Pancreas (tissue), 10 donors: ENCODE data around the gene CERS3. TPM values are rescaled to one million over a fixed set of nuclear protein-coding genes. Genes with fewer than 3 reads are reported as not detected.

ENCODE experiments used
- ATAC-seq, 4 donors: fragments of 200-7000 bp; cut with Tn5 transposase; one replicate each; pipeline versions ENCODE4 v1.8.0 to v1.9.1; 2020; ENCODE audit warnings: mild to moderate bottlenecking in 4 of 4, moderate library complexity in 4 of 4
- DNase-seq, 6 donors: peaks; one replicate each; pipeline ENCODE4 v3.0.0-alpha.2; 2020
- FAIRE-seq: peaks from 2 replicates; lab custom pipeline; 2012; peaks lifted over from hg19 to GRCh38; lab: Jason Lieb, UNC
- H3K27ac ChIP-seq, 4 donors: fragments of 200-600 bp; sonication (generic); 1 replicate in 3 of 4; 2 replicates in 1 of 4; pipeline versions ENCODE4 v1.5.0 to v1.8.0; 2020
- H3K27me3 ChIP-seq, 4 donors: fragments of 200-600 bp; one replicate each; pipeline ENCODE4 v1.8.0; 2021
- H3K36me3 ChIP-seq, 3 donors: fragments of 200-600 bp; sonication (generic) in 1 of 3; one replicate each; pipeline versions ENCODE4 v1.5.0 to v1.8.0; 2020 to 2021
- H3K4me1 ChIP-seq, 3 donors: fragments of 200-600 bp; one replicate each; pipeline ENCODE4 v1.8.0; 2021
- H3K4me3 ChIP-seq, 4 donors: fragments of 200-600 bp; sonication (generic) in 2 of 4; one replicate each; pipeline versions ENCODE4 v1.5.0 to v1.8.0; 2020 to 2021
- H3K9me3 ChIP-seq, 4 donors: fragments of 200-600 bp; one replicate each; pipeline ENCODE4 v1.8.0; 2021
- WGBS, 2 donors: extraction: QIAGEN DNeasy Blood & Tissue Kit; methylation state at CpG; one replicate each; pipeline ENCODE4 v1.1.7; 2013; 5-methylcytosine and 5-hydroxymethylcytosine counted together
- intact Hi-C, 3 donors: fragments of 100-400 bp; cut with DNase I; formaldehyde crosslinking; loops; one replicate each; pipeline versions ENCODE4 v1.11.1 to v1.14.2; 2022
- polyA plus RNA-seq, 2 donors: library from polyadenylated mRNA; stranded (reverse); fragments of 200-250 nt; gene quantifications; one replicate each; pipeline ENCODE4 v1.2.3, GENCODE V29; 2013
- total RNA-seq, 6 donors: library from RNA; stranded (reverse); fragmentation: NEBNext Ultra II Directional in 4 of 6; extraction: Animal tissue kit (Norgen Biotek cat#: 25700) in 4 of 6; gene quantifications; one replicate each; pipeline versions ENCODE4 v1.2.1 to v1.2.4, GENCODE V29; 2021 to 2023
- TF ChIP-seq, protein P1 (sequence below), 4 donors: fragments of 200-600 bp; sonication (generic) in 3 of 4; IDR thresholded peaks; one replicate each; pipeline versions ENCODE4 v1.5.0 to v1.8.0; 2021; ENCODE audit warnings: antibody characterized with exemption in 4 of 4
- donor health status: healthy with polysubstance abuse.
- donor health status: DM: no; HTN: no; CAD: no; lungs with moderate emphysema.
- donor health status: DM: no; HTN: no; CAD: no.
- donor health status: control.
- donor health status: control.
- donor health status: Bipolar disorder and iron deficiency.
- donor health status: DM: yes; HTN: yes; CAD: no.
- donor health status: DM: no; HTN: no; CAD: no.
- donor health status: DM: no; HTN: no; CAD: no.
- donor health status: DM: yes; HTN: yes; CAD: no.

CERS3 gene
- total and polyA plus RNA-seq, 8 donors: 0.07 to 0.19 TPM; not detected in 6

DNA sequence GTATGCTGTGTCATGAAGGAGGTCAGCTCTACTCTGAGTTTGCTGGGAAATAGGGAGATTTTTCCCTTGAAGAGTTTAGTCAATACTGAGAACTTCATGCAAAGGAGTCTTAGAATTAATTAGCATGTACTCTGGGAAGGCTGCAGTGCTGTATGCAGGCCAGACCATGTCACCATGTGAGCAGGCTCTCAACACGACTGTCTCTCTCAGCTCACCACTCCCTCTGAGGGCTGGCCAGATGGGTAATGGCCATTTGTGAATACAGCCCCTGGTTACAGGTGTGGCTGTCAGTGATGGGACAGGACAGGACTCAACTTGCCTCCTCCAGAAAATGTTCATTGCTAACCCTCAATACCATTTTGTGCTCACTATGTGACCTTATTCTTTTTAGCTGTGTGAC, 5.1 kb upstream of the CERS3 start:
- no peaks in the 10 kb centered on the region for H3K9me3 ChIP-seq
- 34 to 44% methylated on average over 1 of the region's 1 CpG for WGBS, 2 donors
- H3K27ac ChIP-seq: no peak overlapping the region
- no peaks in the 10 kb centered on the region for H3K27me3 ChIP-seq
- no peak for ATAC-seq
- FAIRE-seq: no peak
- DNase-seq: no peak
- intact Hi-C loops: no loop called here
- TF ChIP-seq, protein P1, sequence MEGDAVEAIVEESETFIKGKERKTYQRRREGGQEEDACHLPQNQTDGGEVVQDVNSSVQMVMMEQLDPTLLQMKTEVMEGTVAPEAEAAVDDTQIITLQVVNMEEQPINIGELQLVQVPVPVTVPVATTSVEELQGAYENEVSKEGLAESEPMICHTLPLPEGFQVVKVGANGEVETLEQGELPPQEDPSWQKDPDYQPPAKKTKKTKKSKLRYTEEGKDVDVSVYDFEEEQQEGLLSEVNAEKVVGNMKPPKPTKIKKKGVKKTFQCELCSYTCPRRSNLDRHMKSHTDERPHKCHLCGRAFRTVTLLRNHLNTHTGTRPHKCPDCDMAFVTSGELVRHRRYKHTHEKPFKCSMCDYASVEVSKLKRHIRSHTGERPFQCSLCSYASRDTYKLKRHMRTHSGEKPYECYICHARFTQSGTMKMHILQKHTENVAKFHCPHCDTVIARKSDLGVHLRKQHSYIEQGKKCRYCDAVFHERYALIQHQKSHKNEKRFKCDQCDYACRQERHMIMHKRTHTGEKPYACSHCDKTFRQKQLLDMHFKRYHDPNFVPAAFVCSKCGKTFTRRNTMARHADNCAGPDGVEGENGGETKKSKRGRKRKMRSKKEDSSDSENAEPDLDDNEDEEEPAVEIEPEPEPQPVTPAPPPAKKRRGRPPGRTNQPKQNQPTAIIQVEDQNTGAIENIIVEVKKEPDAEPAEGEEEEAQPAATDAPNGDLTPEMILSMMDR (IDR thresholded peaks at IDR 0.05): no peak
- no peak overlapping the region for H3K4me3 ChIP-seq
- H3K4me1 ChIP-seq: no peaks in the 10 kb centered on the region
- H3K36me3 ChIP-seq: no peaks in the 10 kb centered on the region

DNA sequence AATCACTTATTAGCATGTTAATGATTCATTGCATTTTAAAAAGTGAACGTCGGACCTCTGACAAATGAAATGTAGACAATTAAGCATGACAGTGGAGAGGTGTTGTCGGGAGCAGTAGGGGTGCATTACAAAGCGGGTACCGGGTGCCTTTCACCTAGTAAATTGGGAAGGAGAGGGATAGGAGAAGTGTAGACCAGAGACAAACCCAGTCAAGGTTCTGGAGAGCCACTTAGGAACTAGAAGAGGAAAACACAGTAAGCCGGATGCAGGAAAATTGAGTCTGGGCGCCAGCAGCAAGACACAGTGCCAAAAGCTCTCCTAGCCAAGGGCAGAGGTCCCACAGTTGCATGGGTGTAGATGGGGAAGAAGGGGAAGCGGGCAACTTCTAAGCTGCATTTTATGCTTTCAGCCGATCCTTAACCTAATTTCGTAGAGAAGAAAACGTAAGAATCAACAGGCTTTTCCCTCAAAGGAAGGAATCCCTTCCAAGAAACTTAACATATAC, 3.1 kb upstream of the CERS3 start:
- H3K27ac ChIP-seq: no peak overlapping the region
- intact Hi-C loops: no loop called here
- 65 to 73% methylated on average over 11 of the region's 11 CpGs for WGBS, 2 donors
- no peak overlapping the region for H3K4me3 ChIP-seq
- no peaks in the 10 kb centered on the region for H3K36me3 ChIP-seq
- H3K4me1 ChIP-seq: no peaks in the 10 kb centered on the region
- no peaks in the 10 kb centered on the region for H3K27me3 ChIP-seq
- FAIRE-seq (no peak), DNase-seq (no peak), ATAC-seq (no peak)
- TF ChIP-seq, protein P1 (IDR thresholded peaks at IDR 0.05): no peak
- no peaks in the 10 kb centered on the region for H3K9me3 ChIP-seq

- Histone ChIP-seq H3K4me1 (no peaks in the 10 kb centered on the region), H3K27ac (no peak overlapping the region), H3K27me3 (no peaks in the 10 kb centered on the region), H3K4me3 (no peak overlapping the region), H3K36me3 (no peaks in the 10 kb centered on the region), H3K9me3 (no peaks in the 10 kb centered on the region)
- 68 to 80% methylated on average over 4 of the region's 4 CpGs for WGBS, 2 donors
- no peak for FAIRE-seq
- TF ChIP-seq, protein P1 (IDR thresholded peaks at IDR 0.05): no peak
- DNase-seq: no peak
- intact Hi-C loops: no loop called here
- no peak for ATAC-seq
These were observed 2.5 kb upstream of the CERS3 start for GRCh38 chr15:100531204-100531603.

GRCh38 chr15:100529556-100529955, 806 bp upstream of the CERS3 start:
- Histone ChIP-seq H3K27me3 (no peaks in the 10 kb centered on the region), H3K27ac (no peak overlapping the region), H3K36me3 (no peaks in the 10 kb centered on the region), H3K9me3 (no peaks in the 10 kb centered on the region), H3K4me1 (no peaks in the 10 kb centered on the region), H3K4me3 (no peak overlapping the region)
- intact Hi-C loops: no loop called here
- WGBS, 2 donors: 81 to 87% methylated on average over 2 of the region's 2 CpGs
- TF ChIP-seq, protein P1 (IDR thresholded peaks at IDR 0.05): no peak
- DNase-seq (no peak), FAIRE-seq (no peak), ATAC-seq (no peak)

- TF ChIP-seq, protein P1 (IDR thresholded peaks at IDR 0.05): no peak
- Histone ChIP-seq H3K27me3 (no peaks in the 10 kb centered on the region), H3K36me3 (no peaks in the 10 kb centered on the region), H3K4me3 (no peak overlapping the region), H3K9me3 (no peaks in the 10 kb centered on the region), H3K27ac (no peak overlapping the region), H3K4me1 (peaks cover 0 to 3% (median 0%) of the 10 kb centered on the region in 3 donors)
- 9 to 13% methylated on average over 6 of the region's 6 CpGs for WGBS, 2 donors
- DNase-seq (peak; percentile 29 to 87 (median 76)), ATAC-seq (peak; percentile 88 to 99 (median 94)), FAIRE-seq (no peak)
- intact Hi-C loops: no loop called here
These were observed 2.7 kb downstream of the CERS3 start for GRCh38 chr15:100526027-100526481.
